ENCODE results near the gene CDH18. TPM values are rescaled to one million over a fixed set of nuclear protein-coding genes. Genes with fewer than 3 reads are reported as not detected.

The CDH18 gene
- total RNA-seq, 2 experiments from 2014 or later, result not detected

- intact Hi-C loops (cut with micrococcal nuclease), result no loop called here
- Mint-ChIP-seq H3K27ac (no peak overlapping the region), H3K36me3 (no peaks in the 10 kb centered on the region), H3K4me1 (ENCODE audit: low read depth) (no peaks in the 10 kb centered on the region), H3K4me3 (no peak overlapping the region), H3K9me3 (peaks cover 4% of the 10 kb centered on the region), H3K27me3 (no peaks in the 10 kb centered on the region)
- DNase-seq, result no peak
- ChIA-PET CTCF (no interaction called here), POLR2A (no interaction called here)
Measured at GRCh38 chr5:19880859-19881436, 107.1 kb downstream of the CDH18 start.

- Mint-ChIP-seq H3K9me3 (peaks cover 4% of the 10 kb centered on the region), H3K4me3 (no peak overlapping the region), H3K27me3 (no peaks in the 10 kb centered on the region), H3K4me1 (ENCODE audit: low read depth) (no peaks in the 10 kb centered on the region), H3K27ac (no peak overlapping the region), H3K36me3 (no peaks in the 10 kb centered on the region)
- ChIA-PET POLR2A (no interaction called here), CTCF (no interaction called here)
- DNase-seq, result no peak
- intact Hi-C loops (cut with micrococcal nuclease), result no loop called here
Measured at GRCh38 chr5:19880458-19880857, 107.5 kb downstream of the CDH18 start.

- ChIA-PET POLR2A (no interaction called here), CTCF (no interaction called here)
- H3K4me3 Mint-ChIP-seq, result no peak overlapping the region
- H3K36me3 Mint-ChIP-seq, result no peaks in the 10 kb centered on the region
- intact Hi-C loops (cut with micrococcal nuclease), result no loop called here
- DNase-seq, result no peak
- no peaks in the 10 kb centered on the region for H3K27me3 Mint-ChIP-seq
- no peaks in the 10 kb centered on the region for H3K4me1 Mint-ChIP-seq (ENCODE audit: low read depth)
- H3K9me3 Mint-ChIP-seq, result peaks cover 12% of the 10 kb centered on the region
- no peak overlapping the region for H3K27ac Mint-ChIP-seq
Measured at GRCh38 chr5:19874811-19875210, 113.2 kb downstream of the CDH18 start.

GRCh38 chr5:19866090-19866450 is 121.9 kb downstream of the CDH18 start:
- Mint-ChIP-seq H3K4me1 (ENCODE audit: low read depth) (no peaks in the 10 kb centered on the region), H3K27ac (no peak overlapping the region), H3K27me3 (no peaks in the 10 kb centered on the region), H3K9me3 (peaks cover 18% of the 10 kb centered on the region), H3K4me3 (no peak overlapping the region), H3K36me3 (no peaks in the 10 kb centered on the region)
- ChIA-PET POLR2A (no interaction called here), CTCF (no interaction called here)
- intact Hi-C loops (cut with micrococcal nuclease), result no loop called here
- DNase-seq, result no peak

- Mint-ChIP-seq H3K4me3 (no peak overlapping the region), H3K4me1 (ENCODE audit: low read depth) (no peaks in the 10 kb centered on the region), H3K27ac (no peak overlapping the region), H3K9me3 (peaks cover 18% of the 10 kb centered on the region), H3K36me3 (no peaks in the 10 kb centered on the region), H3K27me3 (no peaks in the 10 kb centered on the region)
- POLR2A ChIA-PET, result no interaction called here
- DNase-seq, result no peak
- CTCF ChIA-PET, result no interaction called here
- intact Hi-C loops (cut with micrococcal nuclease), result no loop called here
Measured at GRCh38 chr5:19865336-19866089, 122.5 kb downstream of the CDH18 start.

GRCh38 chr5:19862711-19863110 is 125.3 kb downstream of the CDH18 start:
- CTCF ChIA-PET, result no interaction called here
- no peaks in the 10 kb centered on the region for H3K4me1 Mint-ChIP-seq (ENCODE audit: low read depth)
- no peaks in the 10 kb centered on the region for H3K27me3 Mint-ChIP-seq
- no peak overlapping the region for H3K27ac Mint-ChIP-seq
- intact Hi-C loops (cut with micrococcal nuclease), result no loop called here
- no peak for DNase-seq
- H3K9me3 Mint-ChIP-seq, result peaks cover 20% of the 10 kb centered on the region
- no peaks in the 10 kb centered on the region for H3K36me3 Mint-ChIP-seq
- POLR2A ChIA-PET, result no interaction called here
- no peak overlapping the region for H3K4me3 Mint-ChIP-seq

GRCh38 chr5:19859020-19859419 is 129.0 kb downstream of the CDH18 start:
- Mint-ChIP-seq H3K9me3 (peaks cover 11% of the 10 kb centered on the region), H3K27me3 (no peaks in the 10 kb centered on the region), H3K4me3 (no peak overlapping the region), H3K36me3 (no peaks in the 10 kb centered on the region), H3K4me1 (ENCODE audit: low read depth) (no peaks in the 10 kb centered on the region), H3K27ac (no peak overlapping the region)
- no peak for DNase-seq
- ChIA-PET POLR2A (no interaction called here), CTCF (no interaction called here)
- intact Hi-C loops (cut with micrococcal nuclease), result no loop called here

GRCh38 chr5:19855931-19856330 is 132.1 kb downstream of the CDH18 start:
- POLR2A ChIA-PET, result no interaction called here
- CTCF ChIA-PET, result no interaction called here
- Mint-ChIP-seq H3K4me1 (ENCODE audit: low read depth) (no peaks in the 10 kb centered on the region), H3K4me3 (no peak overlapping the region), H3K27ac (no peak overlapping the region), H3K36me3 (no peaks in the 10 kb centered on the region), H3K9me3 (peaks cover 9% of the 10 kb centered on the region), H3K27me3 (no peaks in the 10 kb centered on the region)
- intact Hi-C loops (cut with micrococcal nuclease), result no loop called here
- no peak for DNase-seq

- H3K27ac Mint-ChIP-seq, result no peak overlapping the region
- H3K36me3 Mint-ChIP-seq, result no peaks in the 10 kb centered on the region
- intact Hi-C loops (cut with micrococcal nuclease), result no loop called here
- no peaks in the 10 kb centered on the region for H3K4me1 Mint-ChIP-seq (ENCODE audit: low read depth)
- no peak for DNase-seq
- ChIA-PET CTCF (no interaction called here), POLR2A (no interaction called here)
- H3K9me3 Mint-ChIP-seq, result peaks cover 9% of the 10 kb centered on the region
- no peaks in the 10 kb centered on the region for H3K27me3 Mint-ChIP-seq
- no peak overlapping the region for H3K4me3 Mint-ChIP-seq
Measured at GRCh38 chr5:19855453-19855852, 132.5 kb downstream of the CDH18 start.

GRCh38 chr5:19855031-19855430 is 133.0 kb downstream of the CDH18 start:
- no peaks in the 10 kb centered on the region for H3K4me1 Mint-ChIP-seq (ENCODE audit: low read depth)
- no peaks in the 10 kb centered on the region for H3K27me3 Mint-ChIP-seq
- H3K27ac Mint-ChIP-seq, result no peak overlapping the region
- H3K4me3 Mint-ChIP-seq, result no peak overlapping the region
- POLR2A ChIA-PET, result no interaction called here
- peaks cover 7% of the 10 kb centered on the region for H3K9me3 Mint-ChIP-seq
- no peaks in the 10 kb centered on the region for H3K36me3 Mint-ChIP-seq
- intact Hi-C loops (cut with micrococcal nuclease), result no loop called here
- CTCF ChIA-PET, result no interaction called here
- DNase-seq, result no peak

- Mint-ChIP-seq H3K27me3 (no peaks in the 10 kb centered on the region), H3K36me3 (no peaks in the 10 kb centered on the region), H3K4me3 (no peak overlapping the region), H3K4me1 (ENCODE audit: low read depth) (no peaks in the 10 kb centered on the region), H3K27ac (no peak overlapping the region), H3K9me3 (peaks cover 11% of the 10 kb centered on the region)
- intact Hi-C loops (cut with micrococcal nuclease), result no loop called here
- no peak for DNase-seq
- ChIA-PET CTCF (no interaction called here), POLR2A (no interaction called here)
Measured at GRCh38 chr5:19853616-19854240, 134.3 kb downstream of the CDH18 start.

GRCh38 chr5:19837536-19838174 is 150.3 kb downstream of the CDH18 start:
- Mint-ChIP-seq H3K9me3 (peaks cover 44% of the 10 kb centered on the region), H3K27ac (no peak overlapping the region), H3K27me3 (no peaks in the 10 kb centered on the region), H3K4me3 (no peak overlapping the region), H3K4me1 (ENCODE audit: low read depth) (no peaks in the 10 kb centered on the region), H3K36me3 (no peaks in the 10 kb centered on the region)
- intact Hi-C loops (cut with micrococcal nuclease), result no loop called here
- CTCF ChIA-PET, result no interaction called here
- POLR2A ChIA-PET, result no interaction called here
- DNase-seq, result no peak

GRCh38 chr5:19835442-19835841 is 152.6 kb downstream of the CDH18 start:
- POLR2A ChIA-PET, result no interaction called here
- intact Hi-C loops (cut with micrococcal nuclease), result no loop called here

More at GRCh38 chr5:19835442-19835841, 152.6 kb downstream of the CDH18 start:
- Mint-ChIP-seq H3K9me3 (peaks cover 48% of the 10 kb centered on the region), H3K27ac (no peak overlapping the region), H3K4me3 (no peak overlapping the region), H3K4me1 (ENCODE audit: low read depth) (no peaks in the 10 kb centered on the region), H3K27me3 (no peaks in the 10 kb centered on the region), H3K36me3 (no peaks in the 10 kb centered on the region)
- DNase-seq, result no peak
- CTCF ChIA-PET, result no interaction called here
